Gastrocnemius medialis (tissue), 4 donors: ENCODE results near the gene GABPB2.

ENCODE experiments used
- CTCF ChIP-seq, 5 experiments: fragments of 450-650 bp in 3 of 5; fragments of 200-600 bp in 2 of 5; sonication (generic) in 2 of 5; IDR thresholded peaks in 4 of 5; conservative IDR thresholded peaks in 1 of 5; 1 replicate in 4 of 5; 2 replicates in 1 of 5; pipeline ENCODE4 v1.5.1; 2016 to 2019; ENCODE audit warnings: antibody characterized with exemption in 5 of 5, mild to moderate bottlenecking in 3 of 5, moderate library complexity in 3 of 5
- POLR2A ChIP-seq, 2 donors: fragments of 450-650 bp; IDR thresholded peaks; one replicate each; pipeline ENCODE4 v1.6.1; 2017; ENCODE audit warnings: antibody characterized with exemption in 2 of 2, mild to moderate bottlenecking in 2 of 2, moderate library complexity in 2 of 2

GRCh38 chr1:151050051-151050688 is 20.4 kb upstream of the GABPB2 start:
- TF ChIP-seq POLR2A (IDR thresholded peaks at IDR 0.05) (no peak), CTCF (IDR thresholded peaks at IDR 0.05 in 4 of 5, conservative IDR thresholded peaks at IDR 0.05 in 1 of 5) (no peak)
